DMS 273 treated with DMSO at 0.1 percent for 48 hours (cell line): ENCODE measurements around the gene GPC6.

Source experiments
- DNase-seq: peaks from one replicate; lab custom pipeline; 2025; lab: John Stamatoyannopoulos, UW

GPC6 gene

DNA sequence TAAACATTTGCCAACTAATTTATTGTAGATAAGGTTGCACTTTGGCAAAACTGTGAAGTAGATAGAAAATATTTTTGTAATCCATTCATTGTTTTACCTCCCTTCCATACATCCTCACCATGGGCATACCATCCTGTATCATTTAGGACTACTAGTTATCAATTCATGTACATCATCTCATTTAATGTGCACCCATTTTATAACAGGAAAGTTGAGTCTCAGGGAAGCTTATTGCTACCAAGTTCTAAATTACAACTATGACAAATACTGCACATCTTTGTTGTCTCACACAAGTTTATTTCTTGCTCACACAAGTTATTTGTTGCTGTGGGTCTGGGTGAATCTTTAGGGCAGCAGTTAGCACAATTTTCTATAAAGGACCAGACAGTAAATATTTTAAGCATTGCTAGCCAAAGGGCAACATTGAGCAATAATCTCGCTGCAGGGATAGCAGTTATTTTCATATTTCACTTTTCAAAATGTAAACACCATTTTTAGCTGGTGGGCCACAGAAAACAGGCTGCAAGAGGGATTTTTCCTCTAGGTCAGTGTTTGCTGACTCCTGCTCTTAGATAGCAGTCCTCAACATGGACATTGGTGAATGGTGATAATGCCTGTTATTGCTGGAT lies 276.5 kb downstream of the GPC6 start:
- DNase-seq, result no peak

DNA sequence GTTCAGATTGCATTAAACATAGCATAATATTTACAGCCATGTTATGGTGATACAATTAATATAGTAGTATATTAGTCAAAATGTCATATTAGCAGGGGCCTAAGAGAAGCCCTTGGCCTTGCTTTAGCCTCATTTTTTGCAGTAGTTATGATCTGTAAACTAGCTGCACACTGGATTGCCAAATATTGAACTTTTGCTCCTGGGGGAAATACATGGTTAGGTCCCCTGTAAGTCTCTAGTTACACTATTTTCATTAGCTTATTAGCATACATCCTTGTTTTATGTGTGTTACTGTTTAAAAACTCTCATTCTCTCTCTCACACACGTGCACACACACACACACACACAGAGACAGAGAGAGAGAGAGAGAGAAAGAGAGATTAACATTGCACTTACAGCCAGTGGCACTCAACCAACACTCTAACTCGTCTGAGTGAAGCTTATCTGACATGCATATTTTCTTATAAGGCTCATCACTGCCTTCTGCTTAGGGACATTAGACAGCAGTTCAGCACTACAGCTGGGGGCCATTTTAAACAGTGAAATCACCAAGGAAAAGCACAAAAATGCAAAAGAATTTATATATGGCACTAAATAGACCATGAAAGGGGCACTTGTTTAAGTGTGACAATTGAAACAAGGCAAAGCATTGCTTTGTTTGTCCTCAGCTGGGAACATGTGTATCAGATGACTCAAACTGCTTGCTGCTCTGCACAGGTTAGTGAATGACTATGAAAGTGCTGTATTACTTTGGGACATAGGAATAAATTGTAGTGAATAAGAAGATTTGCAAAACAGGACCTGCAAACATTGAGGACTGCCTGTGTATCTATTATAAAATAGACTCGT lies 278.7 kb downstream of the GPC6 start:
- DNase-seq, result no peak

DNA sequence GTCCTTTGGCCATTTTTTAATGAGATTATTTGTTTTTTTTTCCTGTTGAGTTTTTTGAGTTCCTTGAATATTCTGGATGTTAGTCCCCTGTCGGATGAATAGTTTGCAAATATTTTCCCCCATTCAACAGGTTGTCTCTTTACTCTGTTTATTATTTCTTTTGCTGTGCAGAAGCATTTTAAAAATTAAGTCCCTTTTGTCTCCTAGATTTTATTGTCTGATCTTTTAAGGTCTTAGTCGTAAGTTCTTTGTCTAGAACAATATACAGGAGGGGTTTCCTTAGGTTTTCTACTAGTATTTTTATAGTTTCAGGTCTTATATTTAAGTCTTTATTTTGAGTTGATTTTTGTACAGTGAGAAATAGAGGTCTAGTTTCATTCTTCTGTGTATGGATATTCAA lies 284.4 kb downstream of the GPC6 start:
- DNase-seq, result no peak

DNA sequence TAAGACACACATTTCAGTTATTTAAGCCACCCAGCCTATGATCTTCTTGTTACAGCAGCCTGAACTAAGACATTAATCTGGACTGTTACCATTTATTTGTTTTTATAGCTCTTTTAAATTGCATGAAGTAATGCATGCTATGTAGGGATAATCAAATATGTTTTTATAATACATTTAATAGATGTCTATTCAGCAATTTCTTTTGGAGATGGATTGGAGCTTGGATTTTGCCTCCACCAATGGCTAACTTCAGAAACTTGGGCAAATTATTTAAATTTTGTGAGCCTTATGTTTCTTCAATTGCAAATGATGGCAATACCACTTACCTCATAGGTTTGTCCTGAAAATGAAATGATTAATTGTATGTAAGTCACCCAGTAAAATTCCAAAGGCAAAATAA lies 288.7 kb downstream of the GPC6 start:
- no peak for DNase-seq

DNA sequence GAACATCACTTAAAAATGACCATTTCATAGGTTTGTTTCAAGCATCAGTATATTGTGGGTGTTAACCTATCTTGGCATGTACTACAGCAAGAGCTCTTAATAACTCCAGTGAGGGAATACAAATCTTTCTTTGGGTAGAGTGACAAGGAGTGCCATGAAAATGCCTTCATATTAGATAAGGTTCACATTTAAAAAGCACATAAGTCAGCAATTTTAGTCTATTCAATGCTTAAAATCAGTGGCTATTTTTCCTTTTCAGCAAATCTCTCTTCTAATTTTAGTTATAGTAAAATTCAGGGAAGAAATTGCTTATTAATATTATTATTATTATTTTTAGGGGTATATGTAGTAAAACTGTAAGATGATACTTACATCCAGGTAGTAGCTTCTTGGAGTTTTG lies 291.1 kb downstream of the GPC6 start:
- no peak for DNase-seq

DNA sequence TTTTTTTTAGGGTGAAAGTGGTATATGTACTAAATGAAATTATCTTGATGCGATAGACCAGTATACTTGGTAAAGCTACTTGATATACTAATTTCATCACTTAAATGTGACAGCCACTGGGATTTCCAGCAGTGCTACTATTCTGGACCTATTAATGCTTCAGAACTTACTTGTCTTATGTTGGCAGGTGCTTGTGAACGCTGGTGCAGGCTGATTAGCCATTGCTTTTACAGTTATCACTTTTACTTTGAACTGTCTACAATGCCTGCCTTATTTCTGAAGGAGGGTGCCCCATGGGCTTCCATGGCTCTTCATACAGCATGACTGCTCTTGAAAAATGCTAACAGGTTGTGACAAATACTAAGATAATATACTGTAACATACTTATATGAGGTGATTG lies 294.7 kb downstream of the GPC6 start:
- DNase-seq, result no peak

DNA sequence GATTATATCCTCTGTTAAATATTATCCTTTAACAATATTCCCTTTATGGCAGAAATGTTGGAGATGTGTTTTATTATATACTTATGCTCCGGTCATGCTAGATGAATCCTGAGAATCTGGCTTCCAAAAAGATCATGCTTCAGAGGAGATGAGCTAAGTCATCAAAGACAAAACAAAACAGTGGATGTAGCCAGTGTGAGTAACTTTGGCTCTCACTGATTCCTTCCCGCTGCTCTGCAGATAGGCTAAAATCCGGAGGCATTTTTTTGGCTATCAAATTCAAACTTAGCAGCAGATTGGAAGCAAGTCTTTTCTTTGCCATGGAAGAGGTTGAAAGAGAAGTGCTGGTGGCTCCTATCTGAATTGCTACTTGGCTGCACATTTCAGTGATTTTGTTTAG lies 295.9 kb downstream of the GPC6 start:
- DNase-seq, result no peak

DNA sequence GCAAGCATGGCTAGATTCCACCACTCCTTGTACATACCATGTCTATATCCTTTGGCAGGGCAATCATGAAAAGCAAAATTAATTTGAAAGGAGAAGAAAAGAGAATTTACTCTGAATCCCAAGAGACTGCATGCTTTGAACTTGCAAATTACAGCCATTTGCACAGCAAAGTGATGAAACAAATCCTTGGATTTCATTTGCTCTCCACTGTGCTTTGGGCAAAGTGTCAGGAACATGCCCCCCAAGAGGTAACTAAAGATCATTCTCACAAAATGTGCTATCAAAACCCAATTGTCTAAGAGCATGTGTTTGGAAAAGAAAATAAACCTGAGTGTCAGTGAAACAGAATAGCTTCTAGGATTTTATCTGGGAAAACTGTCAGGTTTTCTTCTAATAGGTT lies 298.5 kb downstream of the GPC6 start:
- DNase-seq, result no peak

DNA sequence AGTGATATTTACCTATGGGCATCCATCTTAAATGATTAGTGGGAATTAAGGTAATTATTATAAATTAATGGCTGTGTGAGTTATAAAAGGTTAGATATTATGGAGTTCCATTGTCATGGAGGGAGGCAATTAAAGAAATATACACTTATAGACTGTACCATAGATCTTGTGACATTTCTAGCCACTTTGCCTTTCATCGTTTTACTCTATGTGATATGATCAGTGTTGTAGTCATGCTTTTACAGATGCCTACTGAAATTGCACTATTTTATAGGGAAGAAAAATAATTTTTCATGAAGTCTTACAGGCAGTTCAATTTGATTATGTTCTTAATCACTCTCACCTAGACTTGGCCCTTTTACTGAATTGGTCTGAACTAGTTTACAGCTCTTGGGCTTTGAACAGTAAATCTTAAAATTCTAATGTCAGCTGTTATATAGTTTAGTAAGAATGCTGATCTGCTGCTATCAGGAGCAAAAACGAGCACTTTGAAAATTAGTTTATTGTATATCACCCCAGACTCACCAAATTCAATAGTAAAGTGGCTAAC lies 301.2 kb downstream of the GPC6 start:
- DNase-seq, result no peak

DNA sequence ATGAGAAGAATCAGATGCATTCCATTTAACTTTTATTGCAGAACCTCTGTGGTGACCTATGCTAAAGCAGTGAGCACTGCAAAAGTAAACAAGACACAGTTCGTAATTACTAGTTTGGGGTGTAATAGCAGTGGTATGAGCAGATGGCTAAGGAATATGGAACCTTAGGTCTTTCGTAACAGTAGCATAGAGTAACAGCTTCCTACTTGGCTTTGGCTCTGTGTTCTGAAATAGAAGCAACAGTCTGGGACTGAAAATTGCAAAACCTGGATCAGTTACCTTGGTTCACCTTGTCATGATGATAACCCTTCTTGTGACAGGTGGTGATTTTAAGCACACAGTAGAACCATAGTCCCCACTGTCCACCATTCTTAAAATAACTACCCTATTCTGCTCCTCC lies 303.4 kb downstream of the GPC6 start:
- peak; percentile 58 for DNase-seq

DNA sequence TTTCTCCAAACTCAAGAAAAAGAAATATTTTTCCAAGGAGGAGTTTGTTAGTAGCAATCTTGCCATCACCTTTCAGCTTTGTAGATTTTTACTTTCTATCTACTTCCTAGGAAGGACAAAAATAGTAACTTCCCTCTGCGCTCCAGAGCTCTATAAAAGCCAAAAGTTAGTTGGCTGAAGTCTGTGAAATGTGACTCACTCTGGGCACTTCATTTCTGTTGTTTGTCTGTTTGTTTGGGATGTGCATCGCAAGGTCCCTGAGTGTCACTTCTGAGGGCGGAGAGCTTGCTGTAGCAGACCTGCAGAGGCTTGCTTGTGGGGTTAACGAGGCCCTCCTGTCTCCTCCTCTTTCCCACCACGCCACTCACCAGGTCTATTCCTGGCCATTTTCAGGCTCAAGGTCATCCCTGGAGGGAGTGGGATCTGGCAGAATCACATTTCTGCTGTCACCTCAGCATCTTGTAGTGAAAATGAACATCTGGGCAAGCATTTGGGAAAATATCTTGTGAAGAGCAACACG lies 307.6 kb downstream of the GPC6 start:
- DNase-seq, result no peak

DNA sequence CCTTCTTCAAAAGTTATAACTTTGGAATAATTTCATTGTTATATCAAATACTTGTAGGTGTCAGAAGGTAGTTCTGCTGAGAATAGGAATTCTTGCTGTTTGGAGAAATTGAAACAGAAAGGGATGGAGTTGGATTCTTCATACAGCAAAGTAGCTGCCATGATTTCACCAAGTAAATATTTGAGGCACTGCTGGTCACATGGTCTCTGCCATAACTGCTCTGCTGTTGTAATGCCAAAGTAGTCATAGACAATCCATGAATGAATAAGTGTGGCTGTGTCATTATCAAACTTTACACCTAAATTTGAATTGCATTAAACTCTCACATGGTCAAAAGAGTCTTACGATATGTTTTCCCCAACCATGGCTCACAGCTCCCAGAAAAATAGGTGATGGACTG lies 308.6 kb downstream of the GPC6 start:
- DNase-seq, result no peak

DNA sequence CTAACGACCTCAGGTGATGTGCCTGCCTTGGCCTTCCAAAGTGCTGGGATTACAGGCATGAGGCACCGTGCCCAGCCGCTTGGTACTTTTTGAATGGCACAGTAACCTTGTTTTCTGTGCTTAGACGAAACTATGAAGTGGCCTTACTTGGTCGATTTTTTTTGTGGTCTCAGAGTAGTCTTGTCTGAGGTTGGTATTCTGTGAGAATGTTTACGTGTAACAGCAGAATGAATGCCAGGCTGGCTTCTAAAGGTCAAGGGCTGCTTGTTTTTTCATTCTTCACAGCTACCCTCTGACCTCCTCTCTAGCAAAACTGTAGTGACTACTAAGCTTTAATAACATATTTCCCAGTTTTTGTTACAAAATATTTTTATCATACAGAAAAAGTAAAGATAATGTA lies 313.3 kb downstream of the GPC6 start:
- no peak for DNase-seq

DNA sequence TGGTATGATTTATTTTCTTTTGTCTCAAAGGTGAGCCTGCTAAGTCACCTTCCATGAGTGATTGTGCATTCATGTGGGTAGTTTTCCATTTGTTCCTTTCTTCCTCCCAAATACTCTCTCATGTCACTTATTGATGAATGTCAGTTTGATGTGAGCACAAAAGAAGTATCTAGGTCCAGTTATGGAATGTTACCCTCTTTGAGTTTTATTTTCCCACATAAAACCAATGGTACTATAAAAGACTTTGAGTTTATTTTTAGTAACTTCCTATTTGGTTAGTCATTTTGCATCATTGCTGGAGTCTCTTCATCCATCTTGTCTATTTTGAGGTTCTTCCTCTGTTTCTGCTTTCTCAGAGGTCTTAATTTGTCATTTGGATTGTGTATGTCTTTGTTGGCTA lies 321.3 kb downstream of the GPC6 start:
- DNase-seq, result no peak

DNA sequence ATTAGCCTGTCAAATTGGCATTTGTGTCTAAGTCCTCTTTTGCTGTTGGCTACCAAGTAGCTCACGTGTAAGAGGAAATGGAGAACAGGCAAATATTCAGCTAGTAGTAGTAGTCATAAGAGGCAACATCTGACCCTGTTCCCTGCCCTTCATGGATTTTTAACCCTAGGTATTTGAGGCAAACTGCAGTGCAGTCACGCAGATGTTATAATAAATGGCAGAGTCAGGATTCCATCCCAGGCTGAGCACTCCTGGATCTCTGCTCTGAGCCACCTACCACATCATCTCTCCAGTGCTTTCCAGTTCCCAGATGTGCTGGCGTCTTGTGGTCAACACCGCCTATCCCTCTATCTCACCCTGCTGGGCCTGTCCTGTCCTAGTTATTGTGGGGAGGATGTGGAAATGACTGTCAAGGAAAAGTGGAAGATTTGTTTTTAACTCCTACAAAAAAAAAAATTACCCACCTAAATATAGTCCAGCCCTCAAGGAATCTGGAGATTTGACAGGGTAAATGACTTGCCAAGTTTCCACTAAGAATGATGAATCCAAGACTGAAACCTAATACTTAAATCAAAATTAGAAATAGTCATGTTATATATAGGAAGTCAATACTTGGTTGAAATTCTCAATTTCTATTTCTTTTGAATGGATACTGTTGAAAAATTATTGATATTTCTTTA lies 322.9 kb downstream of the GPC6 start:
- no peak for DNase-seq

DNA sequence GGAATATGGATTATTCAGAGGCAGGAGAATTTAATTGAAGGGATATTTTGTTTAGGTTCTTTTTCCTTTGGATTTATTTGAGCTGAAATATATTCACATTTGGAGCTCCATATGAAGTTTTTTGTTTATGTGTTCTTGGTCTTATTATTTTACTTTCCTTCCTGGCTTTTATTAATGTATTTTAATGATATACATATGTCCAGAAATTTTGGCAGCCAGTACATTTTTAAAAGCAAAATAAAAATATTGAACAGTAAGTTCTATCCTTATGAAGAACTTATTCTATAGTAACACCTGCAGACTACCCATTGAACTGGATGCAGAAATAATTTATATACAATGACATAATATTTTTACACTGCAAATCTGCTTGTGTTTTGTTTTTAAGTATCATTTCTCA lies 323.6 kb downstream of the GPC6 start:
- DNase-seq, result no peak

DNA sequence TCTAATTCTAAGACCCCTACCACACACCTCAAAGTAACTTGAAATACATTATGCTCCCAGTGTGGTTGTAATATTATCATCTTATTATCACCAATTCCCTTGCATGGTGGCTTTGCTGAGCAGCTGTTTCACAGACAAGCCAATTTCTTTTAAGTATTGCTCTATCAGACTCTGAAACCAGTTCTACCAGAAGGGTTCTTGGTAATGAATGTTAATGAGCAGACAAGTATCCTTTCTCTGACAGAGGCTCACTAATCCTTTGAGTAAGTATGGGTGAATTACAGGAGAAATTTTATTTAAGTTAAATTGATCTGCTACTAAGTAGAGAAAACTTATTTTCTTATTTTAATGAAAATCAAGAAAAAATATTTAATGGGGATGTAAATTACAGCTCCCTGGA lies 326.0 kb downstream of the GPC6 start:
- DNase-seq, result peak; percentile 12

DNA sequence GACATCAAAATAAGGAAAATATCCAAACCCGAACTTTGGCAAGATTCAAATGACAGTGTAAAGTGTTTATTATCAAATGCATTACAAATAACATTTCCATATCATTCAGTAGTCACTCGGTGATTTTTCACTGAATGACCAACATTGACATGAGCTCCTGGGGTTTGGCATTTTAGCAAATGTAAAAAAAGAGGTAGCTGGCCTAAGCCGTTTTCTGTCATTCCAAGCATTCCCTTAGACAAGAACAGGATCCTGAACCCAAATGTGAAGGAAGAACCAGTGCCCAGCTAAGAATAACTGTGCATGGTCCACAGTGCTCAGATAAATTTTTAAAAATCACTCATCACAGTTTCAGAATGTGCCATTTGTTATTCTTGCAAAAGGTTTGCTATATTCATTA lies 327.9 kb downstream of the GPC6 start:
- no peak for DNase-seq

DNA sequence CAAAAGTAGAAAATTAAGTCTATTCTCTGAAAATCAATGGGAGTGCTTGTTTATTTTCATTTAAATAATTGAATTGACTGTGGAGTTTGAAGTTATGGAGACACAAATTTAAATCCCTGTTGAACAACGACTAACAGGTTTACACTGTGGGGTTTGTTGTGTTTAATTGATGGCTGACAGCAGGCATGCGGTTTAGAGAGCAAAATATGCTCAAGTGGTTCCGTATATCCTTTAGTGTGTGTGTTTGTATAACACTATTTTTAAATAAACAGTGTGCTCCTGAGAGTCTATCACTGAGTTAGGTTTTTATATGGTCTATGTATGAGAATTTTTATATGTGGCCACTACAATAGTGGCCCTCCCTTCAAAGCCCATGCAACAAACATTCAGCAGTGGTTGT lies 332.0 kb downstream of the GPC6 start:
- DNase-seq, result no peak

DNA sequence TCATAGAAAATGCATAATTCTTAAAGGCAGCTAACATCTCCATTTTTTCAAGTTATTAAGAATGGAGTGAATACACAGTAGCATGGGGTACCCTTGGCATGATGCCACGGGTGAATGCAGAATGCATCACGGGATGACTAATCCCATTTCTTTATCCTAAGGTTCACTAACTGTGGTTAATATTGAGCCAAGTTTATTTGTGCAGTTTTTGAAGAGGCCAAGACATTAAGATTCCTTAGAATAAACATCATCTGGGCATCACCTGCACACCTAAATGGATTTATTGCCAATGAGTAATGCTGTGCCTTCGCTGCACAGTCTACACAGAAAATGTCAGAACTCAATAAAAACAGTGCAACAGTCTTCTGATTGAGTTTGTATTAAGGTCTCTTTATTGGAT lies 333.1 kb downstream of the GPC6 start:
- DNase-seq, result no peak

DNA sequence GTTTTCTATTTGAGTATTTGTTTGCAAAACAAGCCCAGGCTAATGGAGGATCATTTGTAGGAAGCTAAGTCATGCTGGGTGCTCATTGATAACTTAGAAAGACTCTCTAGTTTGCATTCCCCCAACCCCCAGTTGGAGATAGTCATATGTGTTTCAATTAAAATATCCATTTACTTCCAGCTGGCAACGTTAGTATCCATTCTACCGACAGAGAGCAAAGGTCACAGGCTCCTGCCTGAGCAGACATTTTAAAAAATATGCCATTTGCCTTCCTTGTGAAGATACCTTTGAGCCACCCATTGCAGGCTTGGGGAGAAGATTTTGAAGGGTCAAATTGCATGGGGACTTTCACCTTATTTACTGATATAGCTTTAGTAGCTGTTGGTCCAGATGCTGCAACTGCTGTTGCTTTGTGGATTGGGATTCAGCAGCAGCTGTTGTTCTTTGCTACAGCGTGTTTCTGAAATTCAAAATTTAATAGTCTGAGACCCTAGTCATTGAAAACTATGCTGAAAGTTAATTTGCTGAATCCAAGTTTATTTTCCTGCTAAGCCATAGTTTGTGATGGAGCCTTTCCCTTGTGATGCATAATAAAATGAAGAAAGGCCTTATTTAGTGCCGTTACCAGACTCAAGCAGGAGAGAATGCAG lies 335.1 kb downstream of the GPC6 start:
- DNase-seq, result peak; percentile 84

DNA sequence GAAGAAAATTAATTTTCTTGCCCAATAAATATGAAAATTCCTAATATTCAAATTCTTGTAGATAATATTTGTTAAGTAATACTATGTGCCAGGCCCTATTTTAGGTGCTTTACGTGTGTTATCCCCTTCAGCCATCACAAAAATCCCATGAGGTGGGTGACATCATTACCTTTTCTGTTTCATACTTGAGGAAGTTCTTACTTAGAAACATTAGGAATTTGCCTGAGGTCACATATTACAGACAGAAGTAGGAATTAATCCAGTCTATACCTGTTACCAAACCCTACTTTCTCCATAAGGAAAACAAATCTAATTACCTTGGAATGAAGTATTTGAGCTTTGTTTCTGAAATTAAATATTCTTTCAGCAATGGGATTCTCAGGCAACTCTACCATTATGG lies 336.1 kb downstream of the GPC6 start:
- DNase-seq, result no peak
